HG02610 (cell line): ENCODE data around the gene KDM1A.

Experiments used
- ATAC-seq: cut with Tn5 transposase; IDR thresholded peaks from one replicate; pipeline ENCODE4 v1.9.1; 2021; ENCODE audit warnings: mild to moderate bottlenecking, moderate library complexity; ENCODE audit not compliant: unreplicated experiment

The KDM1A gene

DNA sequence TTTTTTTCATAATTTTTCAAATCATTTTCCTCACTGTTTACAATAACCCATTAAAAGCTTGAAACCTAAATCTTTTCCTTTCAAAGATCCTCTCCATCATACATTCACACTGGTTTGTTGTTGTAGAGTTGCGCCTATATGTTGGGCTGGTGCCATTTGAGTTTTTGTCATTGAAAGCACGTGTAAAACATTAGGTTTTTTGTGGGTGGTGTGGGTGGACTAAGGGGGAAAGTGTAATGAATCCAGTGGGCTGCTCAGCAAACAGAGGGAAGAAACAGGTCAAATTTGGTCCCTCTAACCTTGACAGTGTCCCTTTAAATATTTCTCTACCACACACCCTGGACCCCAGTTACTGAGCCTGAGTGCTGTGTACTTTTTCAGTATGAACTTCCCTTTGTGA, 46.8 kb downstream of the KDM1A start:
- no peak for ATAC-seq

DNA sequence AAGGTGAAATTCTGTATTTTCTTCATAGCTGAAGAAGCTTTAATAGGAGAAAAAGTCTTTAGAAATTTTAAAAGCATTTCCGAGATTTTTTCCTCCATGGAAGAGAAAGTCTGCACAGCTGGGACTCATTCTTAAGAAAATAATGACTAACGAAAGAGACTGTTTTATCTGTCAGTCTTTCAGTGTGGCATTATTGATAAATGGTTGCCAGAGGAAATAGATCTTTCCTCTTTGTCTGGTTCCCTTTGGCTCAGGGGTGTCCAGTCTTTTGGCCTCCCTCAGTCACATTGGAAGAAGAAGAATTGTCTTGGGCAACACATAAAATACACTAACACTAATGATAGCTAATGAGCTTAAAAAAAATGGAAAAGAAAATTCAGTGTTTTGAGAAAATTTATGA, 49.9 kb downstream of the KDM1A start:
- no peak for ATAC-seq

DNA sequence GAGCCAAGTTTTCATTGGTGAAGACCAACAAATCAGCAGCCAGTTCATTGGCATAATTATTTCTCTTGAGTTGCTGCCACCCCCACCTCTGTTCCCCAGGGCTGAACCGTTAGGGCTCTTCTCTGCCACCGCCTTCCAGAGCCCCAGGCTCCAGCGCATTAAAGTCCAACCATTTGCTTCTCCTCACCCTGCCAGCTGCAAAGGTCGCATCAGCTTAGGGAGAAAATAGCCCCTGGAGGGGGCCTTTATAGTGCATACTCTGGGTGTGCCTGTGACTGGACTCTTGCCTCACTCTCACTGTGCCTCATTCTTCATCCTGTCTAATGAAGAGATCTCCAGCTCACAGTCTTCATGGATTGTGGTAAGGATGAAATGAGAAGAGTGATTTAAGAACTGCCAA, 50.4 kb downstream of the KDM1A start:
- ATAC-seq = no peak

DNA sequence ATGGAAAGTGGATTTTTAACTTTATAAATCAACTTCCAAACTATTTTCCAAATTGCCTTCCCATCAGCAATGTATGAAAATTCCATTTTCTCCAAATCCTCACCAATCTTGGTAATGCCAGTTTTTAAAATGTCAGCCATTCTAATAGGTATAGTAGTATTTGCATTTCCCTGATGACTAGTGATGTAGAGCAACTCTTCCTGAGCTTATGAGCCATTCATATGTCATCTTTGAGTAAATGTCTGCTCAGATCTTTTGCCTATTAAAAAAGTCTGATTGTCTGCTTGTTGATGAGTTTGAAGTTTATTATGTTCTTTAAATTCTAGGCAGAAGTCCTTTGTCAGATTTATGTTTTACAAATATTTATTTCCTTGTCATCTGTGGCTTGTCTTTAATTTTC, 54.7 kb downstream of the KDM1A start:
- ATAC-seq = no peak

DNA sequence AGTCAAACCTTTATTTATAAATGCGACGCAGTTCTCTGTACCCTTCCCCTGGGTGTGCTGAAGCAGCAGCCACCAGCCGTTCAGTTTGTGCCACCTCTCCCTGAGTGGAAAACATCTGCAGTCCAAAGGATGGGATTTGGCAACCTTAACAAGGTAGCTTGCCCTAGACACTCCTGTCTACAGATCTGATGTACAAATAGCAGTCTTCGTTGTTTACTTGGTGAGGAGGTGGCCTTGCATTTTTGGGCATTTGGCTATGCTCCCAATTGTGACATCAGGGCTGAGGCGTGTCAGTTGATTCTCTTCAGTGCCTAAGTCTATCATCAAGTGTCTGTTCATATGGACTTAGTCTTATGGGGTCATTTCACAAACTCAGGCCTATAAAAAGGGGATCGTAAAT, 59.8 kb downstream of the KDM1A start:
- no peak for ATAC-seq

DNA sequence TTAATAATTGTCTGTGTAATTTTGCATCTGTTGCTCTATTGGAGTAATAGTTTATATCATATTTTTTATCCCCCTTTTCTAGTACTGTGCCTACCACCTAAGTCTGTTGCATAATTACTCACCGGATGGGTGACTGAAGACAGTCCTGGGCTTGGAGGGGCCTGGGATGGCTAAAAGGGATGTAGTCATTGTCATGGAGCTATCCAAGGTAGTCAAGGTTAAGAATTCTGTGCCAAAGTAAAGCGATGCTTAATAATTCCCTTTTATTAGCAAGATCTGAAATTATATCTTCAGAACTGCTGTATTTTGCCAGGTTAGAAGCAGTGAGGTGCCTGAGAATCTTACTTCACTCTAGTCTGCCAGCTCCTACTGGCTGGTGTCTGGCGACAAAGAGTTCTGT, 61.6 kb downstream of the KDM1A start:
- no peak for ATAC-seq

DNA sequence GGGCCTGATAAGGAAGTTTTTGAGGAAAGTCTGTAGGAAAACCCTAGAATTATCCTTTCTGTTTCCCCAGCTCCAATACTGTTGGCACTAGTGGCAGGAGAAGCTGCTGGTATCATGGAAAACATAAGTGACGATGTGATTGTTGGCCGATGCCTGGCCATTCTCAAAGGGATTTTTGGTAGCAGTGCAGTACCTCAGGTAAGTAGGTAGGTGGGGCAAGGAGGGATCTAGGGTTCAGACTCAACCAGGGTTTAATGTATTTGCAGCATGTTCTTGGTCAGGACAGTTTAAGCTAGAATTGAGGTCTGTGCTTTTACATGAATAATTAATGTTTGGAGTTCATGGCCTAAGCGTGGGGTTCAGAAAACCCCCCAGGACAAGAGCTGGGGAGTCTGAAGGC, 62.1 kb downstream of the KDM1A start:
- no peak for ATAC-seq

DNA sequence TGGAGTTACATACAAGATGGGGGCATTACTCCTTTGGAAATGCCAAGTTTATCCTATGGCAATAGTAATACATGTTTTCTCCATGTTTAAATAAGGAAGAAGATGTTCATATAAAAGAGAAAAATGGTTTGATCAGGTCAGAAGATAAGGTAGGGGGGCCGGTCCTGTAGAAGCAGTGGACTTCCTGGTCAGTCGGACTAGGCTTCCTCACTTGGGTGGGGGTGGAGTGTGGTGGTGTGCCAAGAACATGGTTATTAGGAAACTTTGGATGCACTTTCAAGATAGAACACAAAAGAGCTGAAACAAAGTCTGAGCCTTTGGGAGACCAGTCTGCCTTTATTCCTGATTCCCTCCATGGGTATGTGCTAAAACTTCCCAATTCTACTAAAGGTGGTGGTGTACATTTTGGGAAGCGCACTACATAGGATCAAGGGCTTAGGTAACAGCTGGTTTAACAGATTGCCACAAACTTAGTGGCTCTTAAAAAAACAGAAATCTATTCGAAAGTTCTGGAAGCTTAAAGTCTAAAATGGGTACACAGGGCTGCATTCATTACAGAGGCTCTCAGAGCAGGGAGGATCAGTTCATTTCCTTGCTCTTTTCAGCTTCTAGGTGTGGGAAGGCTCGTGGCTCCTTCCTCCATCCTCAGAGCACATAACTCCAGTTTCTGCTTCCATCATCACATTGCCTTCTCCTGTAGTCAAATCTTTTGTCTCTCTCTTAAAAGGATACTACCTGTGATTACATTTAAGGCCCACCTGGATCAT, 64.6 kb downstream of the KDM1A start:
- ATAC-seq = no peak

DNA sequence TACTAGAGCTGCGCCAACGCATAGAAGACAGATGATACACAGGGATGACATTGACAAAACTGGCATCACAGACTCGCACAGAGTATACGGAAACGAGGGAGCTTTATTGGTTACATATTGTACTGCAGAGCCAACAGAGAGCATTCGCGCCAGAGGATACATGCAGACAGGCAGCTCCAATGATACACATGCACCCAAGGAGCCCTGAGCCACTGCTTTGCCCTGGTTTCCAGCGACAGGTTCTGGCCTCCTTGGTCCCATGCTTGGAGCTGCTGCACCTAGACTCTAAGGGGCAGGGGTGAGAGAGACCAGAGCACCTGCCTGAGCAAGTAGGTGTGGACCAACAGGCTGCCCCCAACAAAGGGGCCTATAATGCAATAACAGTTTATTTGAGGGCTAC, 65.6 kb downstream of the KDM1A start:
- no peak for ATAC-seq

DNA sequence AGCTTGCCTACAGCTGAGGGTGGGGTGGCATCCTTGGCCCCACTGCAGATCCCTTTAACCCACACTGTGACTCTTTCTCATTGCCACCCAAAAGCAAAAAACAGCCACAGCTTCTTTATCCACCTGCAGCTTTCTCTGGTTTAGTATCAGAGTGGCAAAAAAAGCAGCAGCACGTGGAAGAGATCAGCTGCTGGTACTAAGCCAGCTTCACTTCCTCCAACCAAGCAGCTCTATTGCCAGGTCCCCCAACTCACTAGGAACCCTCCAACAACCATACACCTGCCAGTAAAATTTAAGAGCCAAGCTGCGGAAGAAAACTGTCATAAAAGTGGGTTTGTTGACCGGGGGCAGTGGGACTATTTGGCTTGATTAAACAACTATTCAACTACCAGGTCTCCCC, 66.4 kb downstream of the KDM1A start:
- ATAC-seq = no peak

DNA sequence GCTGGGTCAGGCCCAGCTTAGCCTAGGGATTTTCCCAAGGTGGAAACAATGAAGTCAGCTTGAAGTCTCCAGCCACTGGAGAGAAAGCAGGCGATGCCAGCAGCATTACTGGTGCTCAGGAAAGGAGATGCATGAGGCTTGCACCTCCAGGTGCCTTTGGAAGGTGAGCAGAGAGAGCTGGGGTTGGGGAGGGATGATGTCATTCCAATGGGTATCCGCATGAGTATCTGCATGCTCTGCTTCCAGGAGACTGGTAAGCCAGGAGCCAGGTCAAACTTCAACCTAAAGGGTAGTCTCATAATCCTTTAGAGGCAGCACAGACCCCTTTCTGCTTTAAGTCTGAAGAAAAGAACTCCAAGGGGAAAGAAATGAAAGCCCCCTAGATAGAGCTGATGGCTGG, 68.8 kb downstream of the KDM1A start:
- ATAC-seq = no peak

DNA sequence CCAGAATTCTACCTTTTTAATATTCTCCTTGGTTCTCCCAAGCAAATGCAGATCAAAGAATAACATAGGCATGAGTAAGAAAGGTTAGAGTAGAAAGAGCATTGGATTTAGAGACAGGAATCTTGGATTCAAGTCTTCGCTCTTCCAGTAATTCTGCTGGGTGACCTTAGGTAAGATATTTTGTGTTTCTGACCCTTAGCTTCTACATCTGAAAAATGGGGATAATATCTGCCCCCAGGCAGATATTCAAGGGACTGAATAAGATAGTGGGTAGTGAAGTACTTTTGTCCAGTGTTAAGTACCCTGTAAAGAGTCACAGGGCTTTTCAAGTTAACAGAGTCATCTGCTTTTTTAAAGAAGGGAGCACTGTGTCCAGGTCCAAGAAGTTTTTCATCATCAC, 70.8 kb downstream of the KDM1A start:
- ATAC-seq = no peak

DNA sequence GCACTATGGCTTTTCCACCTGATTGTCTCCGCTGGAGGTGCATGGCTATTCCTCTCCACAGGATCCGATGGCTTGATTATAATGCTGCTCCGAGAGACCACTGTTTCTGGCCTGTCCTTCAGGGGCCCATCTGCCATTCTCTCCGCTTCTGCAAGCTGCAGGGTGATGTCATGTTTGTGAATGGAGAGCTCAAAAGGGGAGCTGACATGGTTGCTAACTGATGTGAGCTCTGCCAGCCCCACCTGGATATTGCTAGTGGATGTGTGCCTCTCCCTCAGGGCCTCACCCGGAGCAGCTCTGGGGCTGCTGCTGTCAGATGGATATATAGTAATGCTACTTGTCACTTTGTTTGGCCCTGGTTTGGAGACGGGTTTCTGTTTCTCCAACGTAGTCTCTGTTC, 72.3 kb downstream of the KDM1A start:
- ATAC-seq = no peak

DNA sequence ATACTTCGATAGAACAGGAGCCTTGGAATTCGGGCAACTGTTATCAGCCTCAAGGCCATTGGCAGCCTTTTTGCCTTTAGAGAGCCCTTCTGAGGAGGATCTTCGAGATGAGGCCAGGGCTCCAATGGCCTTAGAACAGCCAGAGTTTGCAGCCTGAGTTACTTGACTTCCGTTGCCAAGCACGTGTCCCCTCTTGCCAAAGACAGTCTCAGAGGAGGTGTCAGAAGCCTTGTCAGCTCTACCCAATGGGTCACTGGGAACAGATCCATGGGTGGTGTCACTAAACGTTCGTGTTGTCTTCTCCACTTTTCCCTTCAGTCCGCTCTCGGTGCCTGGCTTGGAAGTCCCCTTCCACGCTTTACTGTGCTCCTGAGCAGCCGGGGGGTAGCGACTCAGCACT, 73.2 kb downstream of the KDM1A start:
- ATAC-seq = no peak

DNA sequence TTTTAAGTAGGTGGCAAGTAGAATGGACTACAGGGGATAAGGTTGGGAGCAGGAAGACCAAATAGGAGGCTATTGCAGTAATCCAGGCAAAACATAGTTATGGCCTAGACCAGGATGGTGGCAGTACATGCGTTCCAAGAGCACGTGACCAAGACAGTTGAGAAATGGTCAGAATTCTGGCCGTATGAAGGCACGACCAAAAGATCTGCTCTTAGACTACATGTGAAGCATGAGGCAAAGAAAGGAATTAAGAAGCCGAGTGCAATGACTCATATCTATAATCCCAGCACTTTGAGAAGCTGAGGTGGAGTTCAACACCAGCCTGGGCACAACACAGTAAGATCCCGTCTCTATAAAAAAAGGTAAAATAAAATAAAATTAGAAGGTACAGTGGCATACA, 78.0 kb downstream of the KDM1A start:
- ATAC-seq = no peak

DNA sequence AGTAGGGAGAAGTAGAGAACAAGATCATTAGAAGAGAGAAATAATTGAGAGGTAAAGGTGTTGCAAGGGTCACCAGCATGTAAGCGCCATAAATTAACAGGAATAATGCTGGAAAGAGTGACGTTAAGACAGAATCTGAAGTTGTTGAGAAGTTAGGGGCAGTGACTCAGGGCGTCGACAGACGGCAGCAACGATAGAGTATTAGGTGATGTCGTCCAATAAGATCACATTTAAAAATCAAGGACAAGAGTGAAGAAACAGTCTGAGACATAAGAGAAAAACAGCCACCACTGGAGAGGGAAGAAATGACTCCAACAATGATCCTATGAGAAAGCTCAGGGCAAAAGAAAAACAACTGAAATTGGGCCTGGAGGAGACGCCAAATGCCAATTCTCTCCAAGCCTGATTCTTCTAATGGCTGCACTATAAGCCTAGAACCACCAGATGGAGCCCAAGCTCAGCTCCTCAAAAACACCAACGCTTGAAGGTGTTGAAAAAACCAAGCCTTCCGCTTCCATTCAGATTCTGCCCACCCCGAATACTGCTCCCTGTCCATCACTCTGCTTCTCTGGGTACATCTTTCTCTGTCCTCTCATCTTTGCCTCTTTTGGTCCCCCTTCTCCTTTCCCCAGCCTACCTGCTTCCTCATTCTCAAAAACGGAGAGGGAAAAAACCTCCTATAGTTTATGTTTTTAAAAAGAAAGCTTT, 79.3 kb downstream of the KDM1A start:
- ATAC-seq = no peak

DNA sequence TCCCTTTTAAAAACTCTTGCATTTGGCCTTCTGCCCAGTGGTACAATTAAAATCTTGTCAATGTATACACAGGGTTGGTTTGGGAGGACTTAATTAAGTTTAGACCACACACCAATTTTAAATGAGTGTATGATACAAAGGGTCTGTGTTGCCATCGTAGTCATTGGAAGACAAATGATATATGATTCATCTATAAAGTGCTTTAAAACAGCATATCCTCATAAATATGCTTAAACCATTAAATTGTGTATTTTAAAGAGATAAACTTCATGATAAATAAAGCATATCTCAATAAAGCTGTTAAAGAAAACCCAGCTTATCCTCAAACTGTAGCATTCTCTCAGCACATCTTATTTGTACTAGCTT, 79.9 kb downstream of the KDM1A start:
- ATAC-seq = no peak

DNA sequence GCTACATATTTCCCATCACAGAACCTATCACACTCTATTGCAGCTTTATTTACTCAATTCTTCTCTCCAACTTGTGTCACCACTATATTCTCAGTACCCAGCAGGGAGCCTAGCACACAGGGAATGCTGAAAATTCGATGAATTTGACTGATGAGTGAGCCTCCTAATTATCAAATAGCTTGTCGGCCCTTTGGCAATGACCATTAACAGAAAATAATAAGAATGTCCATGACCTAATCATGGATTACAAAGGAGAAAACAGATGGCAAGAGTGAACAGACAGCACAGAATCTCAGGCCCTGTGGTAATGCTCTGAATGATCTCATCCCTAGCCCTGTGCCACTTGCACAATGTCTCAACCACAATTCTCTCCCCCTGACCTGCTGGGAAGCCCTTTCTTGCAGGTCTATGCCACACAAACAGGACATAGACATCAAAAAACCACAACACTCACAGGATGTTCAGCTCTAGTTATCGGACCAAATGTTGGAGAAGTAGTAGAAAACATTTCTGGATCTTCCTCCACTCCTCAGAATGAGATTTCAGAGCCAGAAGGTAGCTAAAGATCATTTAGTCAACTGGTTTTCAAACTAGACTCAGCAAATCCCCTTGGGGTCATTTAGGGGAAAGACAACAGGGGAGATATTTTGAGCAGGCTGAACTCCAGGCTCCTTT, 80.9 kb downstream of the KDM1A start:
- no peak for ATAC-seq

DNA sequence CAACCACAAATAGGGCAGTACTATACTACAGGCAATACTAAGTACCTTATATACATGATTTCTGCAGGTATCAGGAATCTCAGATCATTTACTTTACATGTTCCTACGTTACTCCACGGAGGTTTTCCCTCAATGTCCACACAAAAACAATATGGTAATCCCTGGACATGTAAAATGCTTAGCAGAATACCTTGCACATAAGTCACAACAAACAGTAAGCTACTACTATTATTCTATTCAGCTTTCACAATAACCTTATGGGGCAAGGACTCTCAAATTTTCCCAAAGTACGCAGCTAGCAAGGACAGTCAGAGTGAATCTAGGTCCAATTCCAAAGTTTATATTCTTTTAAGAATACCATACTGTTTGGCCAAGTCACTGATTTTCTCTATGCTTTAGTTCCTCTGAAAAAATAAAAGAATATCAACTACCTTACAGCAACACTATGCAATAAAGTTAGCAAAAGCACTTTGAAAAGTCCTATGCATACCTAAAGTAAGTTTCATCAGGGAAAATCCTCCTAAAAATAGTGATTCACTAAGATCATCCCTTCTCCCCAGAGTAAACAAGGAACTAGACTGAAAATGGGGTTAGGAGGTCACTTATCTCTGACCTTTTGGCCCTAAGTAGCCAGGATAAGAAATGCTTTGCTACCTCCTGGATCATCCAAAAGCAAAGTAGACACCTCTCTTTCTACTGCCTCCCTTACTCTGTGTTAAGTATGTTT, 82.0 kb downstream of the KDM1A start:
- no peak for ATAC-seq

DNA sequence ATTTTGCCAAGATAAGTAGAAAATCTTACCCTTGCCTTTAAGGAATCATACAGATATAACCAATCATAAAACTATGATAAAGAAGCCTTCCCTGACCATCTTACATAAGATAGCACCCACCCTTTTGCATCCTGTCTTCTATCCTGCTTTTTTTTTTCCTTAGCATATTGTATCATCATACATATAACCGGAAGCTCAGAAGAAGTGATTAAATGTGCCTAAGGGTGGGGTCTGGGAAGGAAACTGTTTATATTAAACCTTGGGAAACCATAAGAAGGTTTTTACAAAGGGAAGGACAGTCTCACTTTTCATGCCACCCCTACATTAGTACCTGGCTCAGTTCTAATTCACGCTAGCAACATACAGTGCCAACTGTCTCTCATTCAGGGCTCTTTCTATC, 82.6 kb downstream of the KDM1A start:
- no peak for ATAC-seq

DNA sequence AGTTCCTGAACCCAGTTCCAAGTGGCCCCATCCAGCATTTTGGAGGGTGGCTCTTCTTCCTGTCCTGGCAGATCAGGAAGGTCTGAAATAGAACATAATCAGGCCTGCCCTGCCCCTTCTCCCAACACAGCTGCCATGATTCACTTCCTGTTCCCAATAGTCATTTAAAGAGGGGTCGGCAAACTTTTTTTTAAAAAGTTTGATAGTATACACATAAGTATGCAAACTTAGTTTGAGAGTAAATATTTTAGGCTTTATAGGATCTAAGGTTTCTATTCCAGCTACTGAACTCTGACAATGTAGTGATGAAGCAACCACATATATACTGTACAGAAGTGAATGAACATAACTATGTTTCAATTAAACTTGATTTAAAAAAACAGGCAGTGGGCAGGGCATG, 83.0 kb downstream of the KDM1A start:
- no peak for ATAC-seq
